Fibroblast of skin of abdomen (primary cell): ENCODE measurements around the gene COL20A1.

Source experiments
- DNase-seq: peaks from one replicate; pipeline ENCODE4 v3.0.0-alpha.2; 2013

Gene COL20A1

GRCh38 chr20:63309261-63310071, 16.5 kb downstream of the COL20A1 start:
- no peak for DNase-seq

DNA sequence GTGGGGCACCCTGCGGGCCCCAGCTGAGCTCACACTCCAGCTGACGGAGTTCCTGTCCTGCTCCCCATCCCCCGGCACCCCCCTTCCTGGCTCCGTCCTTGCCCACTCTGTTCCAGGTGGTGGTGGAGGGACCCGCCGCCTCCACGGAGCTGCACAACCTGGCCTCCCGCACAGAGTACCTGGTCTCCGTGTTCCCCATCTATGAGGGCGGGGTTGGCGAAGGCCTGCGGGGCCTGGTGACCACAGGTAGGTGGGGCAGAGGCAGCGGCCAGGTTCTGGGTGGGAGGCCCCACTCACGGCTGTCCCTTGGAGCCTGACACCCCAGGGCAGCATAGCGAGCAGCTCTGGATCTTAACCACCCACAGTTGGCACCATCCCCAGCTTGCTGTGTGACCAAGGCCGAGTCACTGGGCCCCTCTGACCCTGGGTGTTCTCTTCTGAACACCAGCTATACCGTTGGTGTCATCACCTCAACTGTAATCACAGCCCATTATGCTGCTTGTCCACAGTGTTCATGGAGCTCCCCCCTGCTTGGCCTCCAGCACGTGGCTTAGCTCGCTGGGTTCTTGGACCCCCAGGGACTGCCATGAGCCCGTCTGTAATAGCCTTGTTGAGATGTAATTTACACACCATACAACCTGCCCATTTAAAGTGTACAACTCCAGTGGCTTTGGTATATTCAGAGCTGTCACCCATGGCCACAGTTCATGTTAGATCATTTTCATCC, 17.4 kb downstream of the COL20A1 start:
- no peak for DNase-seq

DNA sequence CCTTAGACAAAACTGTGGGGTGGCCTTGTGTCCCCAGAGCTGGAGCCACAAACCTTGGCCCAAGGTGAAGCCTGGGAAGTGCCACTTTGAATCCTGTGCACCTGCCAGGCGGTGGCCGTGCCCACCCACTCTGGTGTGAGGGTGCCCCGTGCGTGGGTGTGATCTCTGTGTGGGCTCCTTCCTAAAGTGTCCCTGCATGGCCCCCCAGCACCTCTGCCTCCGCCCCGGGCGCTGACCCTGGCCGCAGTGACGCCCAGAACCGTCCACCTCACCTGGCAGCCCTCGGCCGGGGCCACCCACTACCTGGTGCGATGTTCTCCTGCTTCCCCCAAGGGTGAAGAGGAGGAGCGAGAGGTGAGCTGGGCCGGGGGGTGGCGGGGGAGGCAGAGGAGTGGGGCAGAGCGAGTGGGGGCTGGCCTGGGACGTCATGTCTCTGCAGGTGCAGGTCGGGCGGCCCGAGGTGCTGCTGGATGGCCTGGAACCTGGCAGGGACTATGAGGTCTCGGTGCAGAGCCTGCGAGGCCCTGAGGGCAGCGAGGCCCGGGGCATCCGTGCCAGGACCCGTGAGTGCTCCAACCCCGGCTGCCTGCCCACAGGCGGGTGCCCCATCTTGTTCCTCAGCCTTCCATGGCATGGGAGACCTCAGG, 18.3 kb downstream of the COL20A1 start:
- DNase-seq = no peak

- no peak for DNase-seq
Measured at GRCh38 chr20:63311833-63312243, 18.9 kb downstream of the COL20A1 start.

DNA sequence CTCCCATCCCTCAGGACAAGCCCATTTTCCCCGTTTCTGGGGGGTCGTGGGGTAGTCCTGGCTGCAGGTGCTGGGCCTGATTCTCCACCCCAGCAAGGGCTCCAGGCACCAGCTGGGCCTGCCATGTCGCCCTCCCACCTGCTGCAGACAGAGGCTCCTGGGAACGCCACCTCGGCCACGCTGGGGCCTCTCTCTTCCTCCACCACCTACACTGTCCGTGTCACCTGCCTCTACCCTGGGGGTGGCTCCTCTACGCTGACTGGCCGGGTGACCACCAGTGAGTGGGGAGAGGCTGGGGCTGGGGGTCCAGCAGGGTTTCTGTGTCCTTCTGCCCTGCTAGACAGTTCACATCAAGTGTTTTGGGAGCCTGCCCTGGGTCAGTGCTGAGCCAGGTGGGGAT, 19.3 kb downstream of the COL20A1 start:
- DNase-seq = no peak

DNA sequence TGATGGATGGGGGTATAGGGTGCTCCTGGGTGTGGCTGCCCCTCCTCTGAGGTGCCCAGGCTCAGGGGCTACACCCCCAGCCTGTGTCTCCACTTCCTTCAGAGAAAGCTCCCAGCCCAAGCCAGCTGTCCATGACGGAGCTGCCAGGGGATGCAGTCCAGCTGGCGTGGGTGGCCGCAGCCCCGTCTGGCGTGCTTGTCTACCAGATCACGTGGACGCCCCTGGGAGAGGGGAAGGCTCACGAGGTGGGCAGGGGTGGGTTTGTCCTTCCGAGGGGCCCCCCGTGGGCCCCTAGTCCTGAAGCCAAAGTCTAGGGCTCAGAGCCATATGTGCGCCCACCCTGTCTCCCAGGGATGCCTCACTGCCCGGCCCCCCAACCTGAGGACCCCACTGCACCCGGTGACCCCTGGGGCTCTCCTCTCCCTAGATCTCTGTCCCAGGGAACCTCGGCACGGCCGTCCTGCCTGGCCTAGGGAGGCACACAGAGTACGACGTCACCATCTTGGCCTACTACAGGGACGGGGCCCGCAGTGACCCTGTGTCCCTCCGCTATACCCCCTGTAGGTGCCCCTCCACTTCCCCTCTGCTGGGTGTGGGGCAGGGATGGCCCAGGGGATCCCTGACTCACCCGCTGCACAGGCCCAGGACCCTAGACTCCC, 19.8 kb downstream of the COL20A1 start:
- no peak for DNase-seq

- no peak for DNase-seq
Measured at GRCh38 chr20:63313349-63314014, 20.5 kb downstream of the COL20A1 start.

- no peak for DNase-seq
Measured at GRCh38 chr20:63314015-63314471, 21.1 kb downstream of the COL20A1 start.

DNA sequence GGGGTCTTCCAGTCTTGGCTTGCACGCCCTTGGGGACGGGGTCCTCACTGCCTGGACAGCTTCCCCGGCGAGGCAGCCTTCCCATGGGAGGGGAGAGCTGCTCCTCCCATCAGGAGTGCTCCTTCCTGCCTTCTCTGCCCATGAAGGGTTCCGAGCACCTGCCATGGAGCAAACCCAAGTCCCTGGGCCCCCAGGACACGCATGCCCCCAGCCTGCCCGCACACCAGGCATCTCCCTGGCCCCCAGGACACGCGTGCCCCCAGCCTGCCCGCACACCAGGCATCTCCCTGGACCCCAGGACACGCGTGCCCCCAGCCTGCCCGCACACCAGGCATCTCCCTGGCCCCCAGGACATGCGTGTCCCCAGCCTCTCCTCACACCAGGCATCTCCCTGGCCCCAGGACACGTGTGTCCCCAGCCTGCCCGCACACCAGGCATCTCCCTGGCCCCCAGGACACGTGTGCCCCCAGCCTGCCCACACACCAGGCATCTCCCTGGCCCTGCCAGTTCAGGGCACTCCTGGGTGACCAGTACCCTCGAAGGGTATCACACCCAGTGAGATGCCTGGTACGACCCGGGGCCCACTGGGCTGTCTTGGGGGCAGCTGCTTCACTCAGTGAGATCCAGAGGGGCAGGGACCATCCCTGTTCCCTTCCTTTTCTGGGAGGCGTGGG, 21.7 kb downstream of the COL20A1 start:
- DNase-seq = no peak

DNA sequence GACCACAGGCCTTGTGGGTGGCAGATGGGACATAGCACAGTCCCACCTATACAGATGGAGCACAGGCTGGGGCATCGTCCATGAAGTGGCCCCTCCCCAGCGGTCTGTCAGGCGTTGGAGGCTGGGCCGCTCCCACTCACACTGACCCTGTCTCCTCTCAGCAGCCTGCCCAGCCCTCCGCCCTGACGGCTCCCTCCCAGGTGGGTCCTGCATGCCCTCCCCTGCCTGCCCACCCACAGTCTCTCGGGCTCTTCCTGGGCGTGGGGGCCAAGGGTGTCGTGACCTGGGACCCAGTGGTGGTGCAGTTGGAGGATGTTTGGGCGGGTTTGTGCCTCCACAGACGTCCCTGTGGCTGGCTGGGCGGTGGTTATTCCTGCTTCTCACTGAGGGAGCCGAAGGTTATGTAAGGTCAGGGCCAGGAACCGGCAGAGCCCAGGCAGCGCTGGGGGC, 22.3 kb downstream of the COL20A1 start:
- no peak for DNase-seq

GRCh38 chr20:63315731-63316491, 22.9 kb downstream of the COL20A1 start:
- no peak for DNase-seq

- DNase-seq = no peak
Measured at GRCh38 chr20:63316502-63316921, 23.5 kb downstream of the COL20A1 start.

DNA sequence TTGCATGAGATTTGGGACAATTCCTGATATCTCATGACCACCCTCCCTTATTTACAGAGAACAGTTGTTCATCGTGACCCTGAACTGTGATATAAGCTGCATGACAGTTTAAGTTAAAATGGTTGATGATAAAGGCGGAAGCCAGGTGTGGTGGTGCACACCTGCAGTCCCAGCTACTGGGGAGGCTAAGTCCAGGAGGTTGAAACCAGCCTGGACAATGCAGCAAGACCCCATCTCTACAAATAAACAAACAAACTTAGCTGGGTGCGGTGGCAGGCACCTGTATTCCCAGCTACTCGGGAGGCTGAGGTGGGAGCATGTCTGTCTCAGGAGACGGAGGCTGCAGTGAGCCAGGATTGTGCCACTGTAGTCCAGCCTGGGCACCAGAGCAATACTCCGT, 24.1 kb downstream of the COL20A1 start:
- DNase-seq = no peak

- DNase-seq = no peak
Measured at GRCh38 chr20:63317601-63318291, 24.8 kb downstream of the COL20A1 start.

GRCh38 chr20:63318391-63319163, 25.6 kb downstream of the COL20A1 start:
- no peak for DNase-seq

DNA sequence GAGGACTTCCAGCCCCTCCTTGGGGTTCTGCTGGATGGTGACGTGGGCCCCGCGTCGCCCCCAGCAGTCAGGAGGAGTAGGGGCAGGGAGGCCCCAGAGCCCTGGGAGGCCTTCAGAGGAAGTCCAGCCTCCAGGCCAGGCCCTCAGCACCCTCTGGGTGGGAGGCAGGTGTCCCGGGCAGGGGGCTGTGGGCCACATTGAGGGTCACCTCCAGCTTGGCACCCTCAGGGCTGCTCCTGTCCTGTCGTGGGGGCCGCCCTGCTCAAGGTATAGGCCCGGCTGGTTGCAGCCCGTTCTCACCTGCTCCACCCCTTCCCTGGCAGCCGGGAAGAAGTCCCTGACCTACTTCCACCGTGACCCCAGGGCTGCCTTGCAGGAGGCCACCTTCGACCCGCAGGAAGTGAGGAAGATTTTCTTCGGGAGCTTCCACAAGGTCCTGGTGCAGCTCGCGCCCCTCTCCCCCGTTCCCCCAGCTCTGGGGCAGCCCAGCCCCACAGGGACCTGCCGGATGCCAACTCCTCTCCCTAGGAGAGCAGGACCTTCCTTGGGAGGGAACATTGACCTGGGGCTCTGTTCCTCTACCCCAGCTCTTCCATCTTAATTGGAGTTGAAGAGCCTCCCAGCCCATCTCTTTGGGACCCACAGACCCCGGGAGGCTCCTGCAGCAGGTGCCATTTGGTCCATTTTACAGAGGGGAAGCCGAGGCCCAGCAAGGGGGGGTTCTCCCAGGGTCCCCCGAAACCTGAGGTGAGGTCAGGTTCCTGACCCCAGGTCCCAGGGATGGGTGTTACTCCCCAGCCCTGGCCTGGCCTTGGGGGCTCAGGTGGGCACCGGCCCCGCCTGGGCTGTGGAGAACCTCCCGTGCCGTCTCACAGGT, 26.4 kb downstream of the COL20A1 start:
- DNase-seq = no peak

DNA sequence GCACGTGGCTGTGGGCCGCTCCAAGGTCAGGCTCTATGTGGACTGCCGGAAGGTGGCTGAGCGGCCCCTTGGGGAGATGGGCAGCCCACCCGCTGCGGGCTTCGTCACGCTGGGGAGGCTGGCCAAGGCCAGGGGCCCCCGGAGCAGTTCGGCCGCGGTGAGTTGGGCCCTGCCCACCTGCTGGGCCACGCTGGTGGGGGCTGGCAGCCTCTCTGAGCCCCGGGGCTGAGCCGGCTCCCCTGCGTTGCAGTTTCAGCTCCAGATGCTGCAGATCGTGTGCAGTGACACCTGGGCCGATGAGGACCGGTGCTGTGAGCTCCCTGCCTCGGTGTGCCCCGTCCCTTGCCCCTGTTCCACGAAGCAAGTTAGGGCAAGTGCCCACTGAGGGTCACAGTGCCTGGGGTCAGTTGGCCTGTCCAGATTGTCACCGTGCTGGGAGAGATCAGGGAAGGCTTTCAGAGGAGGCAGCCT, 27.1 kb downstream of the COL20A1 start:
- DNase-seq = no peak

GRCh38 chr20:63320616-63321147, 27.7 kb downstream of the COL20A1 start:
- no peak for DNase-seq
